HEK293 (cell line): Measurements from ENCODE around the gene LRP10.

Source experiments
- CTCF ChIA-PET: fragments of 350-600 bp; formaldehyde crosslinking; extraction: SDS; loops from one replicate; lab custom pipeline; 2021; ENCODE audit warnings: antibody characterized with exemption; lab: Yijun Ruan, JAX
- POLR2A ChIA-PET: fragments of 300-600 bp; formaldehyde crosslinking; extraction: SDS; loops from one replicate; lab custom pipeline; 2020; ENCODE audit warnings: antibody characterized with exemption, inconsistent platforms; lab: Yijun Ruan, JAX
- H3K27ac ChIP-seq: fragments of 200-500 bp; sonication (Bioruptor generic); 2 replicates; pipeline ENCODE4 v1.5.1; 2014; ENCODE audit warnings: low read depth, low read length, control low read depth, inconsistent platforms; ENCODE audit errors: extremely low read depth
- H3K36me3 ChIP-seq, 2 experiments: fragments of 200-500 bp in 1 of 2; sonication (Bioruptor generic) in 1 of 2; 1 replicate in 1 of 2; 2 replicates in 1 of 2; pipeline ENCODE4 v1.5.1; 2014 to 2017; ENCODE audit warnings: inconsistent platforms in 2 of 2, low read length in 2 of 2; ENCODE audit not compliant: control insufficient read depth in 2 of 2, insufficient read depth in 1 of 2
- H3K4me1 ChIP-seq: fragments of 200-500 bp; sonication (Bioruptor generic); 2 replicates; pipeline ENCODE4 v1.5.1; 2014; ENCODE audit warnings: mild to moderate bottlenecking, low read length, inconsistent platforms; ENCODE audit not compliant: control insufficient read depth, insufficient read depth
- H3K4me3 ChIP-seq: 2 replicates; pipeline ENCODE4 v1.5.1; 2011; ENCODE audit warnings: low read depth, mild to moderate bottlenecking, control low read depth, low read length, moderate library complexity
- H3K9me3 ChIP-seq: fragments of 200-500 bp; sonication (Bioruptor generic); 2 replicates; pipeline ENCODE4 v1.5.1; 2014; ENCODE audit warnings: low read depth, low read length, inconsistent platforms; ENCODE audit not compliant: control insufficient read depth, insufficient read depth
- GLIS1 ChIP-seq: fragments of 450-650 bp; formaldehyde crosslinking; IDR thresholded peaks from 2 replicates; pipeline ENCODE4 v1.5.1; 2016; ENCODE audit warnings: missing biosample characterization, missing genetic modification characterization
- INSM2 ChIP-seq: fragments of 450-650 bp; formaldehyde crosslinking; IDR thresholded peaks from 2 replicates; pipeline ENCODE4 v1.5.1; 2016; ENCODE audit warnings: missing biosample characterization, missing genetic modification characterization
- PRDM10 ChIP-seq: fragments of 450-650 bp; formaldehyde crosslinking; IDR thresholded peaks from 2 replicates; pipeline ENCODE4 v1.5.1; 2016; ENCODE audit warnings: missing biosample characterization, missing genetic modification characterization
- ZBTB20 ChIP-seq: fragments of 450-650 bp; formaldehyde crosslinking; IDR thresholded peaks from 2 replicates; pipeline ENCODE4 v1.5.1; 2016; ENCODE audit warnings: missing biosample characterization, missing genetic modification characterization
- ZBTB21 ChIP-seq: fragments of 450-650 bp; formaldehyde crosslinking; IDR thresholded peaks from 2 replicates; pipeline ENCODE4 v1.5.1; 2017; ENCODE audit warnings: missing biosample characterization, missing genetic modification characterization
- ZBTB48 ChIP-seq: fragments of 450-650 bp; formaldehyde crosslinking; IDR thresholded peaks from 2 replicates; pipeline ENCODE4 v1.5.1; 2016; ENCODE audit warnings: missing biosample characterization, missing genetic modification characterization
- ZBTB8A ChIP-seq: fragments of 450-650 bp; formaldehyde crosslinking; IDR thresholded peaks from 2 replicates; pipeline ENCODE4 v1.5.1; 2016; ENCODE audit warnings: missing biosample characterization, missing genetic modification characterization
- ZEB2 ChIP-seq: fragments of 450-650 bp; formaldehyde crosslinking; IDR thresholded peaks from 2 replicates; pipeline ENCODE4 v1.5.1; 2016; ENCODE audit warnings: missing biosample characterization, missing genetic modification characterization
- ZFP69B ChIP-seq: fragments of 450-650 bp; formaldehyde crosslinking; IDR thresholded peaks from 2 replicates; pipeline ENCODE4 v1.5.1; 2016; ENCODE audit warnings: missing biosample characterization, missing genetic modification characterization
- ZIC2 ChIP-seq: fragments of 450-650 bp; formaldehyde crosslinking; IDR thresholded peaks from 2 replicates; pipeline ENCODE4 v1.5.1; 2016; ENCODE audit warnings: missing biosample characterization, missing genetic modification characterization
- ZNF157 ChIP-seq: fragments of 450-650 bp; formaldehyde crosslinking; IDR thresholded peaks from 2 replicates; pipeline ENCODE4 v1.5.1; 2016; ENCODE audit warnings: missing biosample characterization, missing genetic modification characterization
- ZNF211 ChIP-seq: fragments of 450-650 bp; formaldehyde crosslinking; IDR thresholded peaks from 2 replicates; pipeline ENCODE4 v1.5.1; 2016; ENCODE audit warnings: low read depth, missing biosample characterization, missing genetic modification characterization
- ZNF266 ChIP-seq: fragments of 450-650 bp; formaldehyde crosslinking; IDR thresholded peaks from 2 replicates; pipeline ENCODE4 v1.5.1; 2016; ENCODE audit warnings: missing biosample characterization, missing genetic modification characterization, low read depth
- ZNF280C ChIP-seq: fragments of 450-650 bp; formaldehyde crosslinking; IDR thresholded peaks from 2 replicates; pipeline ENCODE4 v1.5.1; 2016; ENCODE audit warnings: missing biosample characterization, missing genetic modification characterization
- ZNF426 ChIP-seq: fragments of 450-650 bp; formaldehyde crosslinking; IDR thresholded peaks from 2 replicates; pipeline ENCODE4 v1.5.1; 2017; ENCODE audit warnings: missing biosample characterization, missing genetic modification characterization, mild to moderate bottlenecking, inconsistent platforms, moderate library complexity
- ZNF473 ChIP-seq: fragments of 450-650 bp; formaldehyde crosslinking; IDR thresholded peaks from 2 replicates; pipeline ENCODE4 v1.5.1; 2017; ENCODE audit warnings: missing biosample characterization, missing genetic modification characterization
- ZNF529 ChIP-seq: fragments of 450-650 bp; formaldehyde crosslinking; IDR thresholded peaks from 2 replicates; pipeline ENCODE4 v1.5.1; 2017; ENCODE audit warnings: missing genetic modification characterization, missing biosample characterization; ENCODE audit not compliant: insufficient replicate concordance
- ZNF549 ChIP-seq: fragments of 450-650 bp; IDR thresholded peaks from 2 replicates; pipeline ENCODE4 v1.5.1; 2018; ENCODE audit warnings: missing biosample characterization, missing genetic modification characterization, mild to moderate bottlenecking, inconsistent platforms, moderate library complexity
- ZNF571 ChIP-seq: fragments of 450-650 bp; formaldehyde crosslinking; IDR thresholded peaks from 2 replicates; pipeline ENCODE4 v1.5.0; 2017; ENCODE audit warnings: missing biosample characterization, missing genetic modification characterization
- ZNF645 ChIP-seq: fragments of 450-650 bp; formaldehyde crosslinking; IDR thresholded peaks from 2 replicates; pipeline ENCODE4; 2016; ENCODE audit warnings: missing biosample characterization, missing genetic modification characterization
- ZNF654 ChIP-seq: fragments of 450-650 bp; formaldehyde crosslinking; IDR thresholded peaks from 2 replicates; pipeline ENCODE4 v1.5.1; 2016; ENCODE audit warnings: low read depth, missing biosample characterization, missing genetic modification characterization
- TF ChIP-seq, protein P1 (sequence below): fragments of 450-650 bp; formaldehyde crosslinking; IDR thresholded peaks from 2 replicates; pipeline ENCODE4 v1.5.1; 2017; ENCODE audit warnings: missing biosample characterization, missing genetic modification characterization

The LRP10 gene

GRCh38 chr14:22849212-22849819, 22.2 kb upstream of the LRP10 start:
- Histone ChIP-seq H3K4me3 (no peak overlapping the region), H3K4me1 (no peaks in the 10 kb centered on the region), H3K27ac (no peak overlapping the region), H3K36me3 (no peaks in the 10 kb centered on the region), H3K9me3 (no peaks in the 10 kb centered on the region)
- ChIA-PET CTCF (interaction anchor here (1.0 to 9.7 kb wide), 5 partner anchors 26 to 294 kb away, joined by 3 to 115 read pairs (median 7); no protein-coding TSS in a partner anchor), POLR2A (no interaction called here)
- TF ChIP-seq, protein P1, sequence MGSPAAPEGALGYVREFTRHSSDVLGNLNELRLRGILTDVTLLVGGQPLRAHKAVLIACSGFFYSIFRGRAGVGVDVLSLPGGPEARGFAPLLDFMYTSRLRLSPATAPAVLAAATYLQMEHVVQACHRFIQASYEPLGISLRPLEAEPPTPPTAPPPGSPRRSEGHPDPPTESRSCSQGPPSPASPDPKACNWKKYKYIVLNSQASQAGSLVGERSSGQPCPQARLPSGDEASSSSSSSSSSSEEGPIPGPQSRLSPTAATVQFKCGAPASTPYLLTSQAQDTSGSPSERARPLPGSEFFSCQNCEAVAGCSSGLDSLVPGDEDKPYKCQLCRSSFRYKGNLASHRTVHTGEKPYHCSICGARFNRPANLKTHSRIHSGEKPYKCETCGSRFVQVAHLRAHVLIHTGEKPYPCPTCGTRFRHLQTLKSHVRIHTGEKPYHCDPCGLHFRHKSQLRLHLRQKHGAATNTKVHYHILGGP: no peak
- TF ChIP-seq ZIC2 (peak; percentile 70), GLIS1 (peak; percentile 96), ZBTB48 (tag by site-specific recombination) (peak; percentile 58), PRDM10 (tag by site-specific recombination) (0 out of 2 replicates have a peak, but pooled peaks have one; percentile 30)

- POLR2A ChIA-PET: interaction anchor here (0.7 to 1.4 kb wide), 3 partner anchors 10 to 26 kb away, joined by 3 to 5 read pairs (median 3); no protein-coding TSS in a partner anchor
- H3K4me1 ChIP-seq: no peaks in the 10 kb centered on the region
- H3K9me3 ChIP-seq: no peaks in the 10 kb centered on the region
- no peak for TF ChIP-seq INSM2 (tag by site-specific recombination)
- no peak for TF ChIP-seq ZNF266 (tag by site-specific recombination)
- no peak for TF ChIP-seq ZNF549 (tag by site-specific recombination)
- no peak for TF ChIP-seq ZNF426
- TF ChIP-seq ZNF645 (tag by site-specific recombination): no peak
- no peak for TF ChIP-seq ZNF473 (tag by site-specific recombination)
- no peak for TF ChIP-seq ZEB2 (tag by site-specific recombination)
- no peak for TF ChIP-seq ZBTB8A (tag by site-specific recombination)
- no peak for TF ChIP-seq ZNF654 (tag by site-specific recombination)
- TF ChIP-seq ZNF157 (tag by site-specific recombination): no peak
- TF ChIP-seq ZNF571 (tag by site-specific recombination): no peak
- TF ChIP-seq ZNF211: no peak
- no peak for TF ChIP-seq ZBTB20 (tag by site-specific recombination)
- TF ChIP-seq ZBTB21 (tag by site-specific recombination): no peak
- TF ChIP-seq ZFP69B (tag by site-specific recombination): no peak
- TF ChIP-seq ZNF280C (tag by site-specific recombination): no peak
- TF ChIP-seq ZNF529 (tag by site-specific recombination): no peak
- H3K4me3 ChIP-seq: no peak overlapping the region
- no peaks in the 10 kb centered on the region for H3K36me3 ChIP-seq
- no peak overlapping the region for H3K27ac ChIP-seq
- CTCF ChIA-PET: interaction anchor here (0.6 to 9.7 kb wide), 13 partner anchors 12 to 379 kb away, joined by 3 to 115 read pairs (median 7); partner anchors contain the start of genes MRPL52 and SLC7A7
These were observed 20.4 kb upstream of the LRP10 start for GRCh38 chr14:22850944-22851764.
